Psoas muscle (tissue), 8 donors: ENCODE results near the gene IER5L. TPM values are rescaled to one million over a fixed set of nuclear protein-coding genes. Genes with fewer than 3 reads are reported as not detected.
A peak's percentile ranks its signal among the peaks of the same experiment; 100 is the strongest.

Experiments
- ATAC-seq, 4 donors: fragments of 200-7000 bp; cut with Tn5 transposase; one replicate each; pipeline ENCODE4 v1.9.1; 2020; ENCODE audit warnings: moderate library complexity in 3 of 4, mild to moderate bottlenecking in 2 of 4
- DNase-seq, 2 donors: peaks; one replicate each; pipeline ENCODE4 v3.0.0-alpha.2; 2020
- H3K27ac ChIP-seq: fragments of 200-600 bp; one replicate; pipeline ENCODE4 v1.8.0; 2022
- H3K27me3 ChIP-seq, 3 donors: fragments of 200-600 bp in 1 of 3; one replicate each; pipeline versions ENCODE4 v1.6.1 to v1.8.0; 2013 to 2022; ENCODE audit warnings: low read length in 2 of 3, mild to moderate bottlenecking in 2 of 3, moderate library complexity in 1 of 3; ENCODE audit not compliant: insufficient read depth in 3 of 3
- H3K36me3 ChIP-seq, 2 donors: fragments of 200-600 bp in 1 of 2; one replicate each; pipeline versions ENCODE4 v1.6.1 to v1.8.0; 2013 to 2022; ENCODE audit warnings: low read depth in 1 of 2, mild to moderate bottlenecking in 1 of 2, moderate library complexity in 1 of 2; ENCODE audit not compliant: insufficient read depth in 1 of 2
- H3K4me1 ChIP-seq: fragments of 200-600 bp; one replicate; pipeline ENCODE4 v1.8.0; 2022
- H3K4me3 ChIP-seq: fragments of 200-600 bp; one replicate; pipeline ENCODE4 v1.8.0; 2022; ENCODE audit warnings: mild to moderate bottlenecking
- H3K9me3 ChIP-seq: fragments of 200-600 bp; one replicate; pipeline ENCODE4 v1.8.0; 2022
- CTCF ChIP-seq: fragments of 200-600 bp; IDR thresholded peaks from one replicate; pipeline ENCODE4 v1.8.0; 2022; ENCODE audit warnings: antibody characterized with exemption
- WGBS, 3 donors: extraction: QIAGEN DNeasy Blood & Tissue Kit; methylation state at CpG; one replicate each; pipeline versions ENCODE4 v1.1.6 to v1.1.7; 2013; 5-methylcytosine and 5-hydroxymethylcytosine counted together
- intact Hi-C, 2 donors: fragments of 100-400 bp; cut with DNase I; formaldehyde crosslinking; loops; one replicate each; pipeline versions ENCODE4 v1.11.0 to v1.14.2; 2022
- polyA plus RNA-seq, 3 donors: library from polyadenylated mRNA; stranded (reverse); fragments of 200-250 nt; gene quantifications; one replicate each; pipeline ENCODE4 v1.2.3, GENCODE V29; 2013
- total RNA-seq, 4 donors: library from RNA; stranded (reverse); fragmentation: NEBNext Ultra II Directional in 2 of 4; extraction: Animal tissue kit (Norgen Biotek cat#: 25700) in 2 of 4; gene quantifications; one replicate each; pipeline versions ENCODE4 v1.2.1 to v1.2.4, GENCODE V29; 2021 to 2023
- donor health status: healthy with polysubstance abuse.
- donor health status: DM: no; HTN: no; CAD: no; lungs with moderate emphysema.
- donor health status: Bipolar disorder and iron deficiency.
- donor health status: healthy.
- donor health status: DM: yes; HTN: yes; CAD: no.
- donor health status: DM: no; HTN: no; CAD: no.
- donor health status: DM: no; HTN: no; CAD: no.
- donor health status: DM: yes; HTN: yes; CAD: no.

IER5L gene
- total and polyA plus RNA-seq, 7 donors, result 1.4 to 8.3 (median 3.0) TPM

GRCh38 chr9:129175515-129175824, 2.6 kb downstream of the IER5L start:
- Histone ChIP-seq H3K4me3 (peak overlapping the region; percentile 86), H3K27ac (peak overlapping the region; percentile 89), H3K36me3 (no peaks in the 10 kb centered on the region), H3K9me3 (no peaks in the 10 kb centered on the region), H3K4me1 (peaks cover 17% of the 10 kb centered on the region), H3K27me3 (no peaks in the 10 kb centered on the region)
- ATAC-seq, result no peak
- no peak for TF ChIP-seq CTCF
- intact Hi-C loops, result loop anchor here in 1 of 2 donors (1.0 to 2.0 kb wide), 2 partner anchors 37 to 434 kb away; no protein-coding TSS in a partner anchor
- WGBS, 3 donors, result 6 to 9% (median 9%) methylated on average over 10 of the region's 10 CpGs
- DNase-seq, result no peak

GRCh38 chr9:129174724-129175514, 3.1 kb downstream of the IER5L start:
- peaks cover 17% of the 10 kb centered on the region for H3K4me1 ChIP-seq
- peak overlapping the region; percentile 89 for H3K27ac ChIP-seq
- WGBS, 3 donors, result 9 to 16% (median 11%) methylated on average over 42 to 53 of the region's 53 CpGs
- DNase-seq (peak; percentile 85 to 90), ATAC-seq (peak; percentile 36 to 59 (median 49))
- no peaks in the 10 kb centered on the region for H3K27me3 ChIP-seq
- H3K9me3 ChIP-seq, result no peaks in the 10 kb centered on the region
- no peaks in the 10 kb centered on the region for H3K36me3 ChIP-seq
- TF ChIP-seq CTCF, result no peak
- intact Hi-C loops, result loop anchor here (1.0 to 5.0 kb wide), 3 partner anchors 36 to 437 kb away; no protein-coding TSS in a partner anchor
- peak overlapping the region; percentile 86 for H3K4me3 ChIP-seq

- ATAC-seq (peak; percentile 59 to 76 (median 62)), DNase-seq (peak; percentile 90 to 95)
- no peaks in the 10 kb centered on the region for H3K9me3 ChIP-seq
- WGBS, 3 donors, result 0 to 1% (median 1%) methylated on average over 47 to 55 of the region's 55 CpGs
- H3K36me3 ChIP-seq, result no peaks in the 10 kb centered on the region
- peak overlapping the region; percentile 86 for H3K4me3 ChIP-seq
- intact Hi-C loops, result loop anchor here (2.0 to 5.0 kb wide), 2 partner anchors 35 to 438 kb away; no protein-coding TSS in a partner anchor
- H3K27ac ChIP-seq, result peak overlapping the region; percentile 89
- TF ChIP-seq CTCF, result peak; percentile 93
- peaks cover 17% of the 10 kb centered on the region for H3K4me1 ChIP-seq
- H3K27me3 ChIP-seq, result no peaks in the 10 kb centered on the region
Measured at GRCh38 chr9:129174102-129174723, 3.8 kb downstream of the IER5L start.

- WGBS, 3 donors, result 24 to 27% (median 24%) methylated on average over 27 to 29 of the region's 29 CpGs
- ATAC-seq (no peak), DNase-seq (no peak)
- intact Hi-C loops, result loop anchor here (2.0 to 5.0 kb wide), 3 partner anchors 35 to 439 kb away; no protein-coding TSS in a partner anchor
- peak overlapping the region; percentile 86 for H3K4me3 ChIP-seq
- no peaks in the 10 kb centered on the region for H3K9me3 ChIP-seq
- no peaks in the 10 kb centered on the region for H3K27me3 ChIP-seq
- TF ChIP-seq CTCF, result no peak
- H3K27ac ChIP-seq, result peak overlapping the region; percentile 89
- H3K36me3 ChIP-seq, result no peaks in the 10 kb centered on the region
- H3K4me1 ChIP-seq, result peaks cover 14% of the 10 kb centered on the region
Measured at GRCh38 chr9:129173296-129174101, 4.6 kb downstream of the IER5L start.
